Measurements from ENCODE around the gene MAPK8IP2.
A peak's percentile ranks its signal among the peaks of the same experiment; 100 is the strongest.
"Not testable (repeated sequence)": the region's sequence is repeated elsewhere in the genome, so short reads cannot be mapped to it uniquely, and the experiment has no call there.

Gene MAPK8IP2

DNA sequence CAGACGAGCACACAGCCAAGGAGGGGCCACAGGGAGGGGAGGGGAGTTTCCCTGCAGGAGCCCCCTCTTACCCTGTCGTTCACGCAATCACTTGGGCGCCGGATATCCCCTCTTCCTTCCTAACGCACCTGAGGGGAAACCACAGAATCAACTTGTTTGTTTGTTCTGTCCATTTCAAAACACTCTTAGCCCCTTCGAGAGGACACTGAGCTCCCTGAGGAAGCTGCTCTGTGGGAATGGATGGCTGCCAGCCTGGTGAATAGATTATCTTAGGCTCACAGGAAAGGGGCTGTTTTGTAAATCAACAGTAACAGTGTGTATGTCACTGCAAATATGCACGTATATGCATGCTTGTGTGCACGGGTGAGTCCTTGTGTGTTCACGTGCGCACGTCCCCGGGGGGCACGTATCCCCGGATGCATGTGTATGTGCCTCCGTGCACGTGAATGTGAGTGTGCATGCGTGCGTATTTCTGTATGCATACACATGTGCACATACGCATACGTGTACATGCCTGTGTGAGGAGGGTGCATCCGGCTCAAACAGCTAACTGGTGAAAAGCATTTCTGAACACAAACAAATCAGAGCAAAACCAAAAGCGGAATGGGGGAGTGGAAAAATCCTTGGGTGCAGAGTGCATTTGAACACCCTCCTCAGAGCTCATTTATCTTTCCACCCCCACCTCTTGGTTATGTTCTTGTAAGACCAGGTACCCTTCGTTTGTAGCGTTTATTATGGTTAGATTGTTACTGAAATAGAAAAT lies 20.2 kb downstream of the MAPK8IP2 start:
- DNase-seq, result no peak

DNA sequence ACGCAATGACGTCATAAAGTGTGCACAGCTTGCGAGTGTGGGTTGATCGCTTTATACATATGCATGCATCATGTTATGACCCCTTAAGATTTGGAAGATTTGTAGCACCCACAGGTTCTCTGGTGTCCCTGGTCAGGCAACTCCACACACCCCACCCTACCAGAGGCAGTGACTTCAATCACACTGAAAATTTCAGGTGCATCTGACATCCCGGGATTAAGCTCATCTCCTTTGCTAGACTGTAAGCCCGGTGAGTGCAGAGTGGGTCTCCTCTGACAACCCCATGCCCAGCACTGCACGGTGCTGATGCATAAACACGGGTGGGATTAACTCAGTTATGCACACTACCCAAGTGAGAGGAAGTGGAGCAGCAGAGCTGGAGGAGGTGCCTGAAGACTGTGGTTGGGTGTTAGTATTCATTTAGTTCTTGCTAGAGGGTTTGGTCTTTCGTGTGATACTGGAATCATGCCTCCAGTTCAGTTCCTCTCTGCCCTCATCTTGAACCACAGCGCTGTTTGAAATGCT lies 20.8 kb downstream of the MAPK8IP2 start:
- DNase-seq, result no peak

DNA sequence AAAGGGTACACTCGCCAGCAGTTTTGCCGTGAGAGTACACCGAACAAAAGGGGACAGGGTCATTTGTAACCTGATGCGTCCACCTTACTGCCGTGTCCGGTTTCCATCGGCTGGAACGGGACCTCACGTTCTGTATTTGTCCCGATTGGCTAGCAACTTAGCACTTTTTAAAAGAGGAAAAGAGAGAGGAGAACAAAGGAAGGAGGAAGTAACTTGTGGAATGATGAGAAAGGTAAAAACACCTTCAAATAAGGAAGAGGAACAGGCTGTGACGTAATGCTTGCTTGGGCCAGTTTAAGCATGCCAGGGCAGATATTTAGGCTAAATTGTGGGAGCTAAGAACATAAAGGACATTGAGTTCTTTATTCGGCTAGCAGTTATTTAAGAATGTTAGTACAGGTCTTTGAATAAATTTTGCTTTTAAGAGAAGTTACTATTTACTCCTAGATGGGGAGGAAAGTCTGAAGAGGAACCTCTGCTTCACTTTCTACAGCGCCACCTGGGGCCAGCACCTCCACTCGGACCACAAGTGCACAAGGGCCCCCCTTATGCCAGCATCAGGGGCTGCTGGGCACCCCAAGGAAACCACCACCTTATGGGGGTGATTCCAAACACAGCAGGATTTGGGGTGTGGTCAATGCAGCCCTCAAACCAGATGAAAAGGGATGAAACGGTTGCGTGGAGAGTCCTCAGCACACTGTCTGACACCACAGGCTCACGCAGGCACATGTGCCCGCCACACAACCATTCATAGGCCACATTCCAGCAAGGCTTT lies 21.5 kb downstream of the MAPK8IP2 start:
- no peak for DNase-seq

DNA sequence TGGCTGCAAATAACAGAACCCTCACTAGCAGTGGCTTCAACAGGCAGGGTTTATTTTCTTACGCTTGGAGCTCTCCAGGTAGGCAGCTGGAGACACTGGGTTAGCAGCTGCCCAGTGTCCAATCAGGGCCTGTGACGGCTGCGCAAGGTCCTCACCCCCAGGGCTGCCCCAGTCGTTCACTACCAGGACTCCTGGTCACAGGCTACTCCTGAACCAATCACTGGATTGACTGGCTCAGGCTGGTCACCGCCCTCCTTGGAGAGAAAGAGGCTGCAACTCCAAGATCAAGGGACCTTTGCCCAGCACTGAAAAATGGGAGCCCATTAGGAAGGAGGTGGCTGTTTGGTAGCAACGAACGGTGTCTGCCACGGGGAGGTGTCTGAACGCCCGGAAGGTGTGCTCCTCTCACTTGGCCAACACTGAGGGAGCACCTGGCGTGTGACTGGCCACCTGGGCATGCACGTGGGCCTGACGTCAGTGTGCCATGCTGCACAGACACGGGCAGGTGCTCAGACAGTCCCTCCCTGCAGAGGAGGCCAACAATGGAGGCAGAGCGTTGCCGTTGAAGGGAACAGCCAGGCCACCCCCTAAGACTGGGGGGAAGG lies 22.2 kb downstream of the MAPK8IP2 start:
- DNase-seq, result no peak

DNA sequence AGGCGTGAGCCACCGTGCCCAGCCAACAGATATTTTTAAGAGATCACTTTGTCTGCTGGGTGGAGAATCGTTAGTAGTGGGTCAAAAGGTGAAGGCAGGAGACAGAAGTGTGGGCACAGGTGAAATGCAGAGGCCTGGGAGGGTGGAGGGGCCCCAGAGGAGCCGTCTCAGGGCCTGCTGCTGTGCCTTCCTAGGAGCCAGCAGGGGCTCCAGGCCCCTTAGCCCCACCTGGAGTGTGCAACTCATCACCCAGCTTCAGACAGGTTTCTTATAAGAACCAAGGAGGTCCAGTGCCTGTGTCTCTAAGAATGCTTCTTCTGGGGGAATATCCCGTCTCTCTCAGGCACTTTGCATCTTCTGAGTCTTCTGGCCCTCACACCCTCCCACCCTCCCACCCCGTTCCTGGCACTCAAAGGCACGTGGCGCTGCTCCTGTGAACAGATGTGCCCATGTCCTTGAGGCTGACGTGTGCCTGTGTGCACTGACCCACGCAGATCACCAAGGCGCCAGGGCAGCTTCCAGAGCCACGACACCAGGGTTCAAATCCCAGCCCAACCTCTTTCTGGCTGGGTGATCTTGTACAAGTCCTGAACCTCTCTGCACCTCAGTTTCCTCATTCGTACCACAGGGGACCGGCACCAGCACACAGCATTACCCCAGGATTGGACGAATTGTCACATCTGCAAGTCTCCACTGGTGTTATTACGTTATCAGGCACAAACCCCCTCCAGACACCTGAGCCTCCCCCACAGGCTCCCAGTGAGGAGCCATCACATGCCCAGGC lies 23.9 kb downstream of the MAPK8IP2 start:
- no peak for DNase-seq

DNA sequence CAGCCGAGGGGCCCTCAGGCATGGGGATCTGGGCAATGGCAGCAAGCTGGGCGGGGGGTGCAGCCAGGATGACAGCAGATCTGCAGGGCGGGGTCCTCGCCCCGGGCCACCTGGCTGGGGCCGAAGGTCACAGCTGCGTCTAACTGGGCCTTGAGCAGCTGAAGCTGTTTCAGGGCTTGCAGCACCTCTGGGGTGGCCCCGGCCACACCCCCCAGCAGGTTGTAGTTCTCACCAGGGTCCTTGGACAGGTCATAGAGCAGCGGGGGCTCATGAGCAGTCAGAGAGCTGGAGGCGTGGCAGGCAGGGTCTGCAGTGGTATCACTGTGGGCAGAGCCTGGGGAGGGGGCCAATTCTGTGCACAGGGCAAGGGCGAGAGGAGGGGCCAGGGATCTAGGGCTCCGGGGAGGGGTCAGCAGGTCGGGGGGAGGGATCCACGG lies 24.6 kb downstream of the MAPK8IP2 start:
- DNase-seq, result no peak

DNA sequence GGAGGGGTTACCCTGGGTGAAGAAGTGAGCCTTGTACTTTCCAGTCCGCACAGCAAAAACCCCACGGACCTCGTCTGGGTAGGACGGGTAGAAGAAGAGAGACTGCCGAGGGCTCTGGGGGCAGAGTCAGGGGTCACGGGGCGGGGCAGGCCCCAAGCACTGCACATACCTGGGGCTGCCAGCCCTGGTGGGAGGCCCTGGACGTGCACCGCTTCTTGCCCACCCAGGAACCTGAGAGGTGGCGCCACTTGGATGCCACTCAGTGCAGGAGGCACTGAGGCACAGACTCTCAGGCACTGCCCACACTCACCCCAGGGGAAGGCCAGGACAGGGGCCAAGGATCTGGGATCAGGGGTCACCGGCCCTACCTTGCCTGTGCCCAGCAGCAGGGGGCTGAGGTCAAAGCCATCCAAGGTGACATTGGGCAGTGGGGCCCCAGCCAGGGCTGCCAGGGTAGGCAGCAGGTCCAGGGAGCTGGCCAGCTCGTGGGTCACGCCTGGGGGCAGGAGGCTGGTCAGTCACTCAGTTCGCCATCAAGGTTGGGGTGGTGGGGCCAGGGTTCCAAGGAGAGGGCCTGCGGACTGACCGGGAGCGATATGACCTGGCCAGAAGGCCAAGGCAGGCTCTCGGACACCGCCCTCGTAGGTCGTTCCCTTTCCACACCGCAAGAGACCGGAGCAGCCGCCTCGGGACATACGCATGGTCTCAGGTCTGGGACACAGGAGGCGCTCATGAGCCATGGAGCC lies 25.1 kb downstream of the MAPK8IP2 start:
- DNase-seq, result no peak

DNA sequence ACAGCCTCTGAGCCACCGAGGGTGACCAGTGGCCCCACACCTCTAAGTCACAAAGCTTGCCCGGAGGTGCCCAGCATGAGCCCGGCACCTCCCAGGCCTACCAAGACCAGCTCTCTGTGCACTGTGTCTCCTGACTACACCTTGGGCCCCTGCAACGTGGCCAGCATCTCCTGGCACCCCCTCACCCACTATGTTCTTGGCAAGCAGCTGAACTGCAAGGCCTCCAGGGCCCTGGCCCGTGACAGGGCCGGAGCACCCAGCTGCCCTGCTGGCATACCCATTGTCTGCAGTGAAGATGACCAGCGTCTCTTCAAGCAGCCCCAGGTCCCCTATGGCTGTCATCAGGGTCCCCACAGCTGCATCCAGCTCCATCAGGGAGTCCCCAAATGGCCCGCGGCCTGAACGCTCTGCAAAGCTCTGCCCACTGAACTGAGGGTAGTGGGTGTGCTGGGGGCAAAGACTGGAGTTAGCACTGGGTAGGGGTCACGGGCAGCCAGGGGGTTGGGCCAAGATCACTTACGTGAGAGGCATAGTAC lies 25.8 kb downstream of the MAPK8IP2 start:
- DNase-seq, result no peak

DNA sequence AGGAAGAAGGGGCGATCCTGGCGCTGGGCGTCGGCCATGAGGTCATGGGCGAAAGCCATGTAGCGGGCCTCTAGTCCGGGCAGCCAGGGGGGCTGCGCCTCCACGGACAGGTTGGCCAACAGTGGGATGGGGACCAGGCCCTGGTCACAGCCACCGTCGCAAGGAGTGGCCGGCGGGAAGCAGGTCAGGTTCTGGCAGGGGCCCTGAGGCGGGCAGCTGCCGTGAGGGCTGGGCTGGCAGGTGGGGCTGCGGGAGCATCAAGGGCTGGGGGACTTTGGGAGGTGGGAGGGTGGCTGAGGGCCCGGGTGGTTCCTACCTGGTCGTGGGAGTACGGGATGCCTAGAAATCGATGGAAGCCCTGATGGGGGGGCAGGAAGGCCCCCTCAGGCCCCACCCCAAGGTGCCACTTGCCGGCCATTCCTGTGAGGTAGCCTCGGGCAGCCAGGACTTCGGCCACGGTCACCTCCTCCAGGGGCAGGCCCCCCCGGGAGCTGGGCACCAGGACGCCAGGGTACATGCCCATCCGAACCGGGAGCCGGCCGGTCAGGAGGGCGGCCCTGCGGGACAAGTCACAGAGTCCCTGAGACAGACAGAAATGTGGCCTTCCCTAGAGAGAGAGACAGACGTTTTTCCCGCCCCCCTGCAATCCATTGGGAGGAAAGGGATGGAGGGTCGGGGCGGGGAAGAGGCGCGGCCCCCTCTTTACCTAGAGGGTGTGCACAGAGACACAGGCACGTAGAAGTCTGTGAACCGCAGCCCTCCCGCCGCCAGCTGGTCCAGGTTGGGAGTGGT lies 26.5 kb downstream of the MAPK8IP2 start:
- DNase-seq, result no peak

DNA sequence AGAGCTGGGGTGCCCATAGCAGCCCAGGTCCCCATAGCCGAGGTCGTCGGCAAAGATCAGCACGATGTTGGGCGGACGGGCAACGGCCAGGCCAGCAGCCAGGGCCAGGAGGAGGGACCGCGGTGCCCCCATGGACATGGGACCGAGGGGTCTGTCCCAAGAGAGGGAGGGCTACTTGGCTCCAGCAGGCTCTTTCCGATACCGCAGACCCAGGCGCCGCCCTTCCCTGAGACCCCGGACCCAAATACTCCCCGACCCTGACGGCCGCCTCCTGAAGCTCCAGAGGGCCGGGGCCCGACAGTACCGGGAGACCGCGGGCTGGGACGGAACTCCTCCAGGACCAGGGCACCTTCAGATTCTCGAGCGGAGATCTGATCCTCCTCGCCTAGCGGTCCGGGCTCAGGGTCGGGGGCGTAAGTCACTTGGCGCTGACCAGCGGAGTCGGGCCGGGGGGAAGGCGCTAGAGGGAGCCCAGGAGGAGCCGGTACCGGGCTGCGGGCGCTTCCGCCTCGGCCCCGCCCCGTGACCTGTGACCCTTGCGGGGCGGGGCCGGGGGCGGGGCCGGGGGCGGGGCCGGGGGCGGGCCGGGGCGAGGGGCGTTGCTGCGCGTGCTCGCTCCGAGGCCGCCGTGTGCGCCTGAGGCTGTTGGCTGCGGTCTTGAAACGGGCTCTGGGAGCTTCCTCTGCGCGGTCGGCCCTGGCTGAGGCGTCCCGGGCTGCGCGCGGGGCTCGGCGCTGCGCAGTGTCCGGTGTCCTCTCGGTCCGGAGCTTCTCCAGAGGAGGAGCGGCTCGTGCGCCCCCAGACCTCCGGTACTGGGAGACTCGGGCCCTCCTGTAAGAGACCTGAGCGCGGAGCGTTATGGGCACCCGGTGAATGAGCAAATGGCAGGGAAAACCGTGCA lies 27.3 kb downstream of the MAPK8IP2 start, which contains the start of gene ARSA:
Gene ARSA, minus strand, starts transcription at position 511 of the 901 bp plus-strand sequence. Its CDS starts 373 bp downstream, at position 138.
- peak; percentile 85 for DNase-seq

DNA sequence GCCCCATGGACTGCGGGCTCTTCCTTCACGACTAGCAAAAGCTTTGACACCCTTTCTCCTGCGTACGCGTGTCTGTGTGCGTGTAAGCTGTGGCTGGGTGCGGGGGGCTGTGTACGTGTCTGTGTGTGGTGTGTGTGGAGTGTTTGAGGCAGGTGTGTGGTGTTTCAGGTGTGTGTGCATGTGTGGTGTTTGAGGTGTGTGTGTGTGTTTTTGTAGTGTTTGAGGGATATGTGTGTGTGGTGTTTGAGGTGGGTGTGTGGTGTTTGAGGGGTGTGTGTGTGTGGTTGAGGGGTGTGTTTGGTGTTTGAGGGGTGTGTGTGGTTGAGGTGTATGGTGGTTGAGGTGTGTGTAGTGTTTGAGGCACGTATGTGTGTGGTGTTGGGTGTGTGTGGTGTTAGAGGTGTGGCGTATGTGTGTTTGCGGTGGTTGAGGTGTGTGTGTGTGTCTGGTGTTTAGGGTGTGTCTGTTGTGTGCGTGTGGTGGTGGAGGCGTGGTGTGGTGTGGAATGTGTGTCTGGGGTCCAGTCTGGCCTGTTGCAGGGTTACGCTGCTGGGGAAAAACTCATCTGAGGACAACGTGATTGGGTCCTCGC lies 28.0 kb downstream of the MAPK8IP2 start:
- DNase-seq, result no peak

DNA sequence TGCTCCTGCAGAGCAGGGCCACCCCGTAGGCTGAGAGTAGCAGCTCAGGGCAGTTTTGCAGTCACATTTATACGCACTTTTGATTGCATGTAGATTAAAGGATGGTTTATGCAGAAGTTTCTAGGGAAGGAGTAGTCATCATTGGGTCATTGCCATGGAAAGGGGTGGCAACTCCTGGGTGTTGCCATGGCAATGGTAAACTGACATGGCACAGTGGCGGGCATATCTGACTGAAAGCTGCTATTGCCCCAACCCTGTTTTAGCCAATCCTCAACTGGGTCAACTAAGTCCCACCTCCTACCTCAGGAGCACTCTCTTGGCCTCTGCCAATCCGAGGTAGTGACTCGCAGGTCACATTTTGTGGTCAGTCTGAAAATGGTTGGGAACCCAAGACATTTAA lies 29.8 kb downstream of the MAPK8IP2 start:
- DNase-seq, result no peak

DNA sequence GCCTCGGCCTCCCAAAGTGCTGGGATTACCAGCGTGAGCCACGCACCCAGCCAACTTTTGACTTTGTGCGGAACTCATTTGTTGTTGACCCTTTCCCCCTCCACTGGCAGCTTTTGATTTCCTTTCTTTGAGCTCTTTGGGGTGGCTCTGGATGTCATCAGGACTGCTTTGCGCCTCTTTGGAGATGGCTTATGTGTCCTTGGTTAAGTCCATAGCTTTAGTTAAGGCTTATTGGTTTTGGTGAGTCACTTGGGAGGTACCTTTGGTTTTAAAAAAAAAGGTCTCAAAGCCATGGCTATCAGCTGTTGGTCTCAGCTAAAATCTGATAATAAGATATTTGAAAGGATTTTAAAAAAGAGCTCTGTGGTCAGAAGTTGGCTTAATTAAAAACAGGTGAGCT lies 32.5 kb downstream of the MAPK8IP2 start:
- no peak for DNase-seq

DNA sequence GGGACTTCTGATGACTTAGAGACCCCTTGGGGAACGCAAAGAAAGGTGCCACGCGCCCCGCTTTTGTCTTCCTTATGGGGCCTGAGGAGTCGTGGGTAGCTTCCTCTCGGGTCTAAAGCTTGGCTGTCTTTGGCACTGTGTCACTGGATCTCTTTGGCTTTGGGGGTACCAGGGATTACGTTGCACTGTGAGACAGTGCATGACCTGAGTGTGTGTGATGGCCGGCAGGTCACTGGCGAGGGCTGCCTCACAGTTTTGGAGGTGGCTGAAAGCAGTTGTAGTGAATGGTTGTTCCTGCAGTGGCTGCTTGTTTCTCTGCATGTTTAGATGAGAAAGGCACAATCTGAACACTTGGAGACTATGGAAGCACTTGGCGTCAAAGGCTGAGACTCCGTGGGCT lies 33.2 kb downstream of the MAPK8IP2 start:
- no peak for DNase-seq

DNA sequence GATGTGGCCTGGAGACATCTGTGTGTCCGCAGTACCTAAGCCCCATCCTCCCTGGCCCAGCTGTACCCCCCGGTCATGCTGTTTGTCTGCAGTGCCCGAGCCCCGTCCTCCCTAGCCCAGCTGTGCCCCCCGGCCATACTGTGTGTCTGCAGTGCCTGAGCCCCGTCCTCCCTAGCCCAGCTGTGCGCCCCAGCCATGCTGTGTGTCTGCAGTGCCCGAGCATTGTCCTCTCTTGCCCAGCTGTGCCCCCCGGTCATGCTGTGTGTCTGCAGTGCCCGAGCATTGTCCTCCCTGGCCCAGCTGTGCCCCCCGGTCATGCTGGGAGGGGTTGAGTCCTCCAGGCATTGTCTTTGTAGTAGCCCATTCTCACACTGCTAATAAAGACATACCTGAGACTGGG lies 35.0 kb downstream of the MAPK8IP2 start:
- no peak for DNase-seq

DNA sequence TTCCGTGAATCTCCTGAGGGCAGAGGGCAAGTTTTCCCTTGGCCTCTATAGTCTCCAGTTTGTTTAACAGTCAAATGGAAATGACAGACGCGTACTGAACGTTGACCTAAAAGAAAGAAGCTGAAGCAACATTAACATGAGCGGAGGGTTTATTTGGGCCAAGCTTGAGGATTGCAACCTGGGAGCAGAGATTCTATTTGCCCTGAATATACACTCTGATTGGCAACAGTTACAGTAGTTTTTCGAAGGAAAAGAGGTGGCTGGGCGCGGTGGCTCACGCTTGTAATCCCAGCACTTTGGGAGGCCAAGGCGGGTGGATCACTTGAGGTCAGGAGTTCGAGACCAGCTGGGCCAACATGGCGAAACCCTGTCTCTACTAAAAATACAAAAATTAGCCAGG lies 39.7 kb downstream of the MAPK8IP2 start:
- DNase-seq, result not testable (repeated sequence)

DNA sequence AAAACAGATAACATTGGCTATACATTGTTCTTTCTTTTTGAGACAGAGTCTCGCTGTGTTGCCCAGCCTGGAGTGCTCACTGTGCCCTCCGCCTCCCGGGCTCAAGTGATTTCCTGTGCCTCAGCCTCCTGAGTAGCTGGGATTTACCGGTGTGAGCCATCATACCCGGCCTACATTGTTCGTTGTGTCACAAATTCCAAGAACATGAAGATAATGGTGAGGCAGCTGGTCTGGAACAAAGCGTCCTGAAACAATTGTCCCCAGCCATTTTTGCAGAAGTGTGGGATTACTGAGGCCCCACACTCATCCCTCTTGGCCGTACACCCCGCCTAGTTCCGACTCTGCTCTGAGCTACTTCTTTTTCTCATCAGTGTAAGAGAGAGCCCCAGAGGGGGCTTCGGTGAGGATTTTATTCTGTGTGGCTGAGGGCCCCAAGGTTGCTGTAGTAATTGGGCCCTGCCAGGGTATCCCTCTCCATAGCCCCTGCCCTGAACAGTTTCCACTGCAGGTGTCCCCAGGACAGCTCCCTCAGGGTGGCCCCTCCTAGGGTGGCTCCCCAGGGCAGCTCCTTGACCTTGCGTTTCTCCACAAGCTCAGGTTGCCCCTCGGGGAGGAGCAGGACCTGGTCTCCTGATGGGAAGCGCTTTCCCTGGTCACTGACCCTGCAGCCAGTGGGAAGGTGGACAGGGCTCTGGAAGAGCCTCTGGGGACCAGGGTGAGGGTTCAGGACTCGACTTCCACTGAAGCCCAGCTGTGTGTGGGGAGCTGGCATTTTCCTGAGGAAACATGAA lies 40.5 kb downstream of the MAPK8IP2 start:
- DNase-seq, result no peak
